Epidermal melanocyte (primary cell): ENCODE data around the gene POU2F1.
"Not testable (repeated sequence)": the region's sequence is repeated elsewhere in the genome, so short reads cannot be mapped to it uniquely, and the experiment has no call there.

Experiments used
- DNase-seq: peaks from one replicate; pipeline ENCODE4 v3.0.0; 2011; ENCODE audit warnings: low spot score; ENCODE audit not compliant: insufficient read length

POU2F1 gene

GRCh38 chr1:167310732-167311131, 90.0 kb downstream of the POU2F1 start:
- no peak for DNase-seq

GRCh38 chr1:167312871-167313270, 92.2 kb downstream of the POU2F1 start:
- no peak for DNase-seq

- DNase-seq: no peak
Measured at GRCh38 chr1:167314671-167315070, 94.0 kb downstream of the POU2F1 start.

GRCh38 chr1:167317463-167317862, 96.8 kb downstream of the POU2F1 start:
- DNase-seq: no peak

- DNase-seq: not testable (repeated sequence)
Measured at GRCh38 chr1:167319206-167319605, 98.5 kb downstream of the POU2F1 start.

- DNase-seq: no peak
Measured at GRCh38 chr1:167322483-167322882, 101.8 kb downstream of the POU2F1 start.

- no peak for DNase-seq
Measured at GRCh38 chr1:167325151-167325550, 104.5 kb downstream of the POU2F1 start.

GRCh38 chr1:167328306-167328815, 107.7 kb downstream of the POU2F1 start:
- DNase-seq: no peak

GRCh38 chr1:167328816-167329483, 108.3 kb downstream of the POU2F1 start:
- DNase-seq: no peak

GRCh38 chr1:167330601-167331293, 110.1 kb downstream of the POU2F1 start:
- DNase-seq: no peak

GRCh38 chr1:167331650-167332049, 111.0 kb downstream of the POU2F1 start:
- DNase-seq: no peak

- no peak for DNase-seq
Measured at GRCh38 chr1:167332503-167332902, 111.8 kb downstream of the POU2F1 start.

GRCh38 chr1:167333124-167333523, 112.4 kb downstream of the POU2F1 start:
- no peak for DNase-seq

GRCh38 chr1:167333703-167334102, 113.0 kb downstream of the POU2F1 start:
- no peak for DNase-seq

GRCh38 chr1:167339405-167339804, 118.7 kb downstream of the POU2F1 start:
- no peak for DNase-seq

GRCh38 chr1:167342846-167343245, 122.2 kb downstream of the POU2F1 start:
- DNase-seq: no peak

GRCh38 chr1:167344112-167344511, 123.4 kb downstream of the POU2F1 start:
- no peak for DNase-seq

GRCh38 chr1:167344615-167345385, 124.1 kb downstream of the POU2F1 start:
- DNase-seq: no peak

GRCh38 chr1:167345386-167345733, 124.7 kb downstream of the POU2F1 start:
- DNase-seq: no peak

- DNase-seq: no peak
Measured at GRCh38 chr1:167357305-167357704, 136.6 kb downstream of the POU2F1 start.

GRCh38 chr1:167359295-167359694, 138.6 kb downstream of the POU2F1 start:
- DNase-seq: no peak

GRCh38 chr1:167360120-167360519, 139.4 kb downstream of the POU2F1 start:
- DNase-seq: no peak
